Stimulated activated CD4-positive, alpha-beta T cell treated with anti-CD3 and anti-CD28 coated beads, Interleukin-4, amount 100 ng/mL, for 48 hours (primary cell): ENCODE measurements around the gene CASR.

ENCODE experiments used
- DNase-seq, 2 donors: peaks; one replicate each; pipeline ENCODE4 v3.0.0-alpha.2; 2020; ENCODE audit warnings: low read depth in 2 of 2

CASR gene

DNA sequence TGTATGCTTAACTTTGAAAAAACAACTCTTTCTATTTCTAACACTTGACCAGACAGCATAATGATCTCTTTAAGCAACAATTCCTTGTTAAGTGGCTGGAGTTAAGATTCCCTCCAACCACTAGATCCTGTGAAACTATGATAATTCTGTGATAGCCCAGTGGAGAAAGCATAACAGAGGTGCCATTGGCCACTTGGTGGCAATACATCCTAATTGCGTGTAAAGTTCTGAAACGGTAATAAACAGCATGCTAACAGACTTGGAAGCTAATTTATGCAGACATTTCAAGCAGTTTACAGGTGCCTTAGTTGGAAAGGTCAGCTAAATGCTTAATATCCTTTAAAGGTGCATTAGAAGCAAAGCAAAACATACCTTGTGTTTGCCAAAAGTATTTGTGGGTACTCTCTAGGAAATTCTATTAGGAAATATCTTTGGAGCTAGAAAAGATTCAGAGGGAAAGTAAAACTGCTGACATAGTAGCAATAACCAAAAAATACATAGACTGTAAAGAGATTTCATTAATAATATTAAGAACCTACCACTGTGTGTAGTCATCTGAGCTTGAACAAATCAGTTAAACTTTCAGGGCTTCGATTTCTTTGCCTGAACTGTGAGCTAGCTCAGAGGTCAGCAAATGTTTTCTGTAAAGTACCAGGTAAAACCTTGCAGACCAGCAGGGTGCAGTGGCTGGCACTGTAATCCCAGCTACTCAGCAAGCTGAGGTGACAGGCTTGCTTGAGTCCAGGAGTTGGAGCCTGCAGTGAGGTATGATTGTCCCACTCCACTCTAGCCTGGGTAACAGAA lies 122.6 kb downstream of the CASR start:
- DNase-seq = no peak

DNA sequence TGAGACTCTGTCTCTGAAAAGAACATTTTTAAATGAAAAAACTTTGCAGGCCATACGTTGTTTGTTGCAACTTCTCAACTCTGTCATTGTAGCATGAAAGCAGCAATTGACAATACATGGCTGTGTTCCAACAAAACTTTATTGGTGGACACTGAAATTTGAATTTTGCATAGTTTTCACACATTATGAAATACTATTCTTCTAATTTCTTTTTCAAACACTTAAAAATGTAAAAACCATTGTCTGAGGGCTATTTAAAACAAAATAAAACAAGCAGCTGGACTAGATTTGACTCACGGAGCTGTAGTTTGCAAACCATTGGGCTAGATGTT lies 123.1 kb downstream of the CASR start:
- no peak for DNase-seq

DNA sequence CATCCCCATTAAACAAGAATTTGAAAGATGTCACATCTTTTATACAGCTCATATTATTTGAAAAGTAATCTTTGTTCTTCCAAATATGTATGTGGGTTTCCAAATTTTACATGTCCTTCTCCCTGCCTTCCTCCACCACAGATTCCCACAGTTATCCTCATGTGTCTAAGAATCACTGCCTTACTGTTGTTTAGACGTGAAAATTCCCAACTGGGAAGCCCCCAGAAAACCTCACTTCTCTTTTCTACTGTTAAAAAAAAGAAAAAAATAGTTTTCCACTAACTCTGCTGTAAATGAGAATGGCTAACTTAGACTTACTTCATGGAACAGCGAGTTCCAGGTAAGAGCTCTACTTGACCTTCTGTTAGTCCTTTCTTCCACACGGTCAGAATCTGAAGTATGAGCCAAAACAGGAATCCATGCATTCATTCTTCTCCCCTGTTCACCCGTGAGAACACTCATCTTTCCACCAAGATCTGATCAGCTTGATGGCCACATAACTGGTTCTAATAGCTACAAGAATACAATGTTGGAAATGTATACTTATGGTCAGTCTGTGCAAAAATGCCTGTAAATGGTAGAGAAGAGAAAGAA lies 123.7 kb downstream of the CASR start:
- DNase-seq = no peak

DNA sequence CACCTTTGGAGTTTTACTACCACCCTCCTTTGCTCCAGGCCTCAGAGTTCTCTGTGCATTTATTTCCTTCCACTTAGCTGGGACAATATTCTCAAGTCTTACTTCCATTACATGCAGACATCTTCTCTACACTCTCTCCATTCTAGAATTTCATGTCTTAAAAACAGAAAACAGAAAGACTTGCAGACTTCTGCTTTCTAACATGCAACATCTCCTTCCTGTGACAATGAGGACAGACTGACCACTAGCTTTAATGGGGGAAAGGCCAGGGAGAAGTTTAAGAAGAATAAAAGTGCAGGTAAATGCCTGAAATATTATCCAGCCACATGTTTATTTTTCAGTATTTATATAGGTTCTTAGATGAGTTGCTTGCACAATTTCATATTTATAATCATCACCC lies 124.5 kb downstream of the CASR start:
- no peak for DNase-seq

DNA sequence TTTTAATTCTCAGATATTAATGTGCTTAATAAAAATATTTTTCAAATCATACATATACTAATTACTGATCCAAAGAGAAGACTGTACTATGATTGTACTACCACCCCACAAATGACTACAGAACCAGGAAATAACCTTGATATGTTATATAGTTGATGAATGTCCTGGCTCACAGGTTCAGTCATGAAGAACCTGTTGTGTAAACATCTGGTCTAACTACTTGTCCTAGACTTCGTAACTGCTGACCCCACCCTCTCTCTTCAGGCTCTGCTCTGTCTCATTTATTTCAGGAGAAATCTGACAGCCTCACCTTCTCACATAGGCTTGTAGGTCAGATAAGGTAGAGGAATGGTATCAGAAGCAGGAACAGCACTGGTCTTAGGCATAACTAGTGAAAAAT lies 126.9 kb downstream of the CASR start:
- no peak for DNase-seq

DNA sequence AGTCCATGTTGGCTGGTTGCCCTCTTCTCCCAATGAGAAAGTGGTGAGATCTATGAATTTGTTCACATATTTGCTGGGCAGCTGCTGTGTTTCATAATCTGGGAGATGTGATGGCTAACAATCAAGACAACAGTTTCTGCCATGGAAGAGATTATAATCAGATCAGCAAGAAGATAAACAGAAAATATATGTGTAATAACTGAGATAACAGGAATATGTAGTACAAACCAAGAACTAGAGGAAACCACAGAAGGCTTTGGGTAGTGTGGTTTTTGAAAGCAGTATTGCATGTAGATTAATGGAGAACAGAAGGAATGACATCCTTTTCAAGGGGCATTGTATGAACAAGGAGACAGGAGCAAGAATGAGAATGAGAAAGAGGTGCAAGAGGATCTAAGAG lies 129.4 kb downstream of the CASR start:
- DNase-seq = no peak

DNA sequence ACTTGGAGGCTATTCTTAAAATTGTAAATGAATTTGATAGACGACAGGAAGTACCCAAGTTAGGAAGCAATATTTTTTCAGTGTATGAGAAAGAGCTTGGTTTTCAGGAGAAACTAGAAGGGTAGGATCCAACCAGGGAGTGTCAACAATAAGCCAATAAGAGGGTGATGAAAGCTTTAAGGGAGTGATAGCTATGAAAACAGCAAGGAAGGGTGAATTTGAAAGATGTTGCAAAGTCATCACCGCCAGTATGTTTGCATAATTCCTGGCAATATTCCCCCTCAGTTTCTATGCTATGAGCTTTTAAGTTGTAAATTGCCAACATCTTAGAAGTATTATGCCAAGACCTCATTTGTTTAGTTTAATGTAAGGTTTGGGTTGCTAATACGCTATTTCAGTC lies 129.8 kb downstream of the CASR start:
- DNase-seq = no peak

DNA sequence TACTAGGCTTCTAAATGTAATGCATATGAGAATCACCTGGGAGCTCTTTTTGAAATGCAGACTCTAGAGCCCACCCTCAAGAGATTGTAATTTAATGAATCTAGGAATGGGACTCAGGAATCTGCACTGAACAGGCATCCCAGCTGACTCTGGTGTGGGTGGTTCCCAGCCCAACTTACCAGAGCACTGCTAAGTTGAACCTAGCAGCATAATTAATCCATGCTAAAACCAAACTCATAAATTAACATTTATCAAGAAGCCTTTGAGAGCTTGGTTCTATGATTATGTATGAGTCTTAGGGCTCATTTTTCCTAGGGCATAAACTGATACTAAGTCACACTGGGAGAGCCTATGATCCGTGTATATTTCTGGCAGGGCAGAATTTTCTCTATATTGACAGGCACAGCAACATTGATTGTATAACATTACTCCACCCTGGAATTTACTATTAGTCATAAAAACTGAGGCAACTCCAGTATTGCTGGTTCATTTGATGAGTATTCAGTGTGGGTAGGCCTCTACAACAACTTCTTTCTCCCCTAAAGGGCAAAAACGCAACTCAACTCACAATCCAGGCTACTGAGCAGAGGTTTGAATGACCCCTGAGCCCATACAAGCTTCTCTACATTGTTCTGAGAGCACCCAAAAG lies 130.9 kb downstream of the CASR start:
- no peak for DNase-seq

DNA sequence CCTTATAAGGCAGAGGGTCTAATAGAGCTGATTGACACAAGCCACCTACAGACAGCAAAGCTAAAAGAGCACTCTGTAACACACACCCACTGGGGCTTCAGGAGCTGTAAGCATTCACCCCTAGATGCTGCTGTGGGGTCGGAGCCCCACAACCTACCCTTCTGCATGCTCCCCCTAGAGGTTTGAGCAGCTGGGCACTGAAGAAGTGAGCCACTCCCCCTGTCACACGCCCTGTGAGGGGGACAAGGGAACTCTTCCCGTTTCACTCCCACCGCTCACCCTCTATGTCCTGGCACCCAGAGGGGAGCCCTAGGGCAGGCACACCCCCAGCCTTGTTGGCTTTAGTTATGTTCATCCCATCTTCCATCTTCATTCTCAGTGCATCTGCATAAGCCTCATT lies 132.2 kb downstream of the CASR start:
- no peak for DNase-seq

DNA sequence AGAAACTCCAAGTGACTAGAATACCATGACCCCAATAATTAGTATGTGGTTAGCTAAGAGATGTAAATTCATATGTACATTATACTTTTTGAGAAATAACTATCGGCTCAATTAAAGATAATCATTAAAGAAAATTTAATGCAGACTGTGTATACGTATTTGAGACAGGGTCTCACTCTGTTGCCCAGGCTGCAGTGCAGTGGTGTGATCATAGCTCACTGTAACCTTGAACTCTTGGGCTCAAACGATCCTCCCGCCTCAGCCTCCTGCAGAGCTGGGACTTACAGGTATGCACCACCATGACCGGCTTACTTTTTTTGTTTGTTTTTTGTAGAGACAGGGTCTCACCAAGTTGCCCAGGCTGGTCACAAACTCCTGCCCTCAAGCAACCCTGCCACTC lies 132.9 kb downstream of the CASR start:
- DNase-seq = no peak

DNA sequence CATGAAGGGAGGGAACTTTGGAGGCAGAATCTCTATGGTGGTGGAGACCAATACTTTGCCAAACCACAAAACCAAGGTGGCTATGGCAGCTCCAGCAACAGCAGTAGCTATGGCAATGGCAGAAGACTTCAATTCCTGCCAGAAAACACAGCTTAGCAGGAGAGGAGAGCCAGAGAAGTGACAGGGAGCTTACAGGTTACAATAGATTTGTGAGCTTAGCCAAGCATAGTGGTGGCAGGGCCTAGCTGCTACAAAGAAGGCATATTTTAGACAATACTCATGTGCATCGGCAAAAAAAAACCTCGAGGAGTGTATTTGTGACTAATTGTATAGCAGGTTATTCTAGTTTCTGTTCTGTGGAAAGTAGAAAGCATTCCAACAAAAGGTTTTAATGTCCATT lies 135.2 kb downstream of the CASR start:
- DNase-seq = no peak

DNA sequence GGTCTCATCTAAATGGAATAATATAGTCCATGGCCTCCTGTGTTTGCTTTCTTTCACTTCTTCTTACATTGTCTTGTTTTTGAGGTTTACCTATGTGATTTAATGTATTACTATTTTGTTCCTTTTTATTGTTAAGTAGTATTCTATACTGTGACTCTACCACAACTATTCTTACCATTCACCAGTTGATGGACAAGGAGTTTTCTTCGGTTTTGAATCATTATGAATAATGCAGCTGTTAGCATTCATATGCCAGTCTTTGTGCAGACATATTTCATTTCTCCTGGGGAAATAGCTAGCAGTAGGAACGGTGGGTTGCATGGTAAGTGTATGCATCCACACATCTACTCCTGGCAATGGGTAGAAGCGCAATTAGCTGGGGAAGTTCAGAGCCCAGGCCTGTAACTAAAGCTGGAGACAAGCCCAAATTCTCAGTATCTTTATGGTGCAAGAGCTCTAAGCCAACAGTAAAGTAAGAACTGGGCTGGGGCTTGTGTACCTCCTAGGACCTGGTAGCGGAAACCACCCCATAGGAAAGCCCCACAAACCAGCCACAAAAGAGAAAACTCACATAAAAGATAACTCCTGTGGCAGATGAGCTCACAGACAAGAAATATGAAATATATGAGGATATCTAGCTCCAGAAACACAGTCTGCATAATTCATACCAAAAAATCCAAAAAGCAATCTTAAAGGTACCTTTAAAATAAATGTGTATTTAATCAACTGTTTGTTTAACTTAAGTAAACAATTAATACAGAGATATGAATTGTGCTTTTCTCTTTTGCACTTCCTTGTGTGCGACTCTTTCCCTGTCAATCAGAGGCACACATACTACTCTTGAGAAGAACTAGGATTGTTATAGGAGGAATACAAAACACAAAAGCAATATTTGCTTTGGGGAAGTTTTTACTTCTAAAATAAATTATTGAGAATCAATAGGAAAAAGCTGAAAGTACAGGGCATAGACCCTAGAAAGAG lies 138.9 kb downstream of the CASR start:
- no peak for DNase-seq

DNA sequence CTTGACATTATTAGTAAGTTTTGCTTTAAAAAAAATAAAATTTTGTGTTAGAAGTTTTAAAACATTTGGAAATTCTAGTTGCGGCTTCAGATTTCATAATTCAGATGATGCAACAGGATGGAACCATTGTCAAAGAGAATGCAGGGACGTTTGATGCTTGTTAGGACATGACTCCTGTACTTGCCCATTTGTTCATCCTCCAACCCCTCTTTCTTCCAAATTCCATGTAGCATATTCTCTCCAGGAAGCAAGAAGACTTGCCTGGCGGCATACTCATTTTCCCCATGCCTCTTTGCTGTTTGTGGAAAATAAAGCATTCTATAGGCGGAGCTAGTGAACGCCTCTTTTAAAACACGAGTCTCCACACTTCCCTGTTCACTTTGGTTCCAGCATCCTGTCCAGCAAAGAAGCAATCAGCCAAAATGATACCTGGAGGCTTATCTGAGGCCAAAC lies 141.4 kb downstream of the CASR start, which contains the start of gene CSTA:
CSTA (plus strand) TSS at position 378 of the 453 bp plus-strand sequence; CDS start at position 423, 45 bp downstream.
- no peak for DNase-seq

DNA sequence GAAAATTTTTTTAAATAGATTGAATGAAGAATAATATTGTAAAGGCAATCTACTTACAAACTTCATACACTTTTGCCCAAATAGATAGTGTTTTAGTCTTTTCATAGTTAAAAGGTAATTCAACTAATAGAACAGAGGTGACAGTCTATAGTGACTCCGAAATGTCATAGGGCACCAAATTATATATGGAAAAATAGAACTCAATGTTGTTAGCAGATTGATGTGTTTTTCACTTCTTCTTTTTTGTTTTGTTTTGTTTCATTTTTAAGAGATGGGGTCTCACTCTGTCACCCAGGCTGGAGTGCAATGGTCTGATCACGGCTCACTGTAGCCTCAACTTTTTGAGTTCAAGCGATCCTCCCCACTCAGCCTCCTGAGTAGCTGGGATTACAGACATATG lies 142.3 kb downstream of the CASR start:
- no peak for DNase-seq

DNA sequence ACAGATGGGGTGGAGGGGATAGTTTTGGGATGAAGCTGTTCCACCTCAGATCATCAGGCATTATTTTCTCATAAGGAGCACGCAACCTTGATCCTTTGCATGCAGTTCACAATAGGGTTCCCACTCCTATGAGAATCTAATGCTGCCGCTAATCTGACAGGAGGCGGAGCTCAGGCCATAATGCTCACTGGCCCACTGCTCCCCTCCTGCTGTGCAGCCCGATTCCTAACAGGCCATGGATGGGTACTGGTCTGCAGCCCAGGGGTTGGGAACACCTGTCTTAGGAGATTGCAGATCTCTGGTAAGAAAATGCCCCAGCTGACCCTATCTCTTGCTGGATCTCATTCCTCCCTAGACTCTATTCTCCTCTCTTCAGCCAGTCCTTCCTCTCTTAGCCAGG lies 148.4 kb downstream of the CASR start:
- DNase-seq = no peak

DNA sequence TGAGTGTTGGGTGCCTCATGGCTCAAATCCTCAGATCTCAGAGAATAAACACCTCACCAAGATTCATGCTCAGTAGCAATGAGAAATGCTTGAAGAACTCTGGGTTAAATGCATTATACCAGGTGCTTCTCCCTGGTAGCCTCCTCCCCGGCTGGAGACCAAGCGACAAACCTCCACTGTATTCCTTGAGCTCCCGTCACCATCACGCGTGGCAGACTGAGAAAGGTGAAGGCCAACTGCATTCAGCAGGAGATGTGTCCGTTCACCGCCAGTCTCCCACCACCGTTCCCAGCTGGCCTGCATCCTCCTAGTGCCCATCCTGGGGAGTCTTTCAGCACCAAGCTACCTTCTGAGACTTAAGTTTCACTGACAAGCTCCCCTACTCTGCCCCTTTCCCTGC lies 149.1 kb downstream of the CASR start:
- DNase-seq = no peak
